IMR-90 (cell line): ENCODE data around the gene TUB. TPM values are rescaled to one million over a fixed set of nuclear protein-coding genes. Genes with fewer than 3 reads are reported as not detected.

ENCODE experiments used
- ATAC-seq: fragments of 200-7000 bp; cut with Tn5 transposase; 2 replicates; pipeline ENCODE4 v1.9.1; 2020; ENCODE audit warnings: low read depth, mild to moderate bottlenecking, moderate library complexity
- BruUV-seq: library from RNA; stranded (reverse); fragments of 400-500 nt; replicated peaks from 2 replicates; lab custom pipeline; 2021; lab: Mats Ljungman, UMichigan
- CTCF ChIA-PET: fragments of 300-600 bp; formaldehyde crosslinking; extraction: SDS; loops from one replicate; lab custom pipeline; 2021; ENCODE audit warnings: antibody characterized with exemption; lab: Yijun Ruan, JAX
- POLR2A ChIA-PET: fragments of 300-600 bp; sonication (Branson Sonifier 250); formaldehyde crosslinking; loops from one replicate; lab custom pipeline; 2022; ENCODE audit warnings: antibody characterized with exemption; ENCODE audit not compliant: unreplicated experiment; lab: Charles Lee
- DNase-seq: peaks from one replicate; pipeline ENCODE4 v3.0.0; 2013
- H2AFZ ChIP-seq: replicated peaks from 2 replicates; pipeline ENCODE3; 2013; ENCODE audit warnings: low read length, mild to moderate bottlenecking; ENCODE audit not compliant: poor library complexity
- H2AK5ac ChIP-seq: 2 replicates; pipeline ENCODE4 v1.6.1; 2013; ENCODE audit warnings: low read depth, low read length, inconsistent platforms
- H2AK9ac ChIP-seq: replicated peaks from 2 replicates; pipeline ENCODE3; 2013; ENCODE audit warnings: mild to moderate bottlenecking, low read depth, low read length, moderate library complexity; ENCODE audit not compliant: poor library complexity
- H2BK120ac ChIP-seq: 2 replicates; pipeline ENCODE4 v1.6.1; 2013; ENCODE audit warnings: low read depth, low read length, inconsistent platforms
- H2BK15ac ChIP-seq: 3 replicates; pipeline ENCODE4 v1.6.1; 2013; ENCODE audit warnings: low read depth, low read length, inconsistent platforms
- H2BK20ac ChIP-seq: 2 replicates; pipeline ENCODE4 v1.6.1; 2013; ENCODE audit warnings: low read depth, mild to moderate bottlenecking, inconsistent platforms, low read length, moderate library complexity
- H2BK5ac ChIP-seq: 2 replicates; pipeline ENCODE4 v1.6.1; 2013; ENCODE audit warnings: mild to moderate bottlenecking, low read depth, low read length, inconsistent platforms; ENCODE audit not compliant: poor library complexity, severe bottlenecking
- H3K14ac ChIP-seq: replicated peaks from 2 replicates; pipeline ENCODE4 v1.6.1; 2013; ENCODE audit warnings: low read depth, low read length, inconsistent platforms
- H3K18ac ChIP-seq: 2 replicates; pipeline ENCODE4 v1.6.1; 2013; ENCODE audit warnings: low read depth, low read length, control low read depth
- H3K23ac ChIP-seq: 2 replicates; pipeline ENCODE4 v1.6.1; 2013; ENCODE audit warnings: low read depth, low read length, inconsistent platforms
- H3K27ac ChIP-seq: 2 replicates; pipeline ENCODE4 v1.5.1; 2013; ENCODE audit warnings: mild to moderate bottlenecking, control low read depth, low read length; ENCODE audit not compliant: insufficient read depth
- H3K27me3 ChIP-seq: 2 replicates; pipeline ENCODE4 v1.6.1; 2013; ENCODE audit warnings: low read length; ENCODE audit not compliant: control insufficient read depth, insufficient read depth
- H3K36me3 ChIP-seq: 2 replicates; pipeline ENCODE4 v1.6.1; 2013; ENCODE audit warnings: low read length, mixed read lengths; ENCODE audit not compliant: control insufficient read depth, insufficient read depth
- H3K4ac ChIP-seq: 2 replicates; pipeline ENCODE4 v1.6.1; 2013; ENCODE audit warnings: low read depth, low read length, inconsistent platforms
- H3K4me1 ChIP-seq: 2 replicates; pipeline ENCODE4 v1.6.1; 2013; ENCODE audit warnings: low read length, mixed read lengths; ENCODE audit not compliant: control insufficient read depth, insufficient read depth
- H3K4me2 ChIP-seq: 2 replicates; pipeline ENCODE4 v1.6.1; 2013; ENCODE audit warnings: low read depth, mild to moderate bottlenecking, control low read depth, low read length, moderate library complexity
- H3K4me3 ChIP-seq: 2 replicates; pipeline ENCODE4 v1.5.1; 2013; ENCODE audit warnings: low read depth, mild to moderate bottlenecking, control low read depth, low read length, moderate library complexity; ENCODE audit not compliant: insufficient read depth
- H3K56ac ChIP-seq: 2 replicates; pipeline ENCODE4 v1.6.1; 2013; ENCODE audit warnings: low read length, inconsistent platforms; ENCODE audit not compliant: insufficient read depth; ENCODE audit errors: extremely low read depth
- H3K79me1 ChIP-seq, 2 experiments: 2 replicates each; pipeline ENCODE4 v1.6.1; 2013; ENCODE audit warnings: low read length in 2 of 2, inconsistent platforms in 1 of 2, low read depth in 1 of 2
- H3K9ac ChIP-seq: 2 replicates; pipeline ENCODE4 v1.6.1; 2013; ENCODE audit warnings: low read depth, low read length, control low read depth
- H3K9me1 ChIP-seq: 2 replicates; pipeline ENCODE4 v1.6.1; 2013; ENCODE audit warnings: low read length, inconsistent platforms; ENCODE audit not compliant: insufficient read depth
- H3K9me3 ChIP-seq: 2 replicates; pipeline ENCODE4 v1.6.1; 2013; ENCODE audit warnings: low read length; ENCODE audit not compliant: control insufficient read depth, insufficient read depth
- H4K20me1 ChIP-seq: 2 replicates; pipeline ENCODE4 v1.6.1; 2013; ENCODE audit warnings: low read length, inconsistent platforms; ENCODE audit not compliant: insufficient read depth
- H4K5ac ChIP-seq: 2 replicates; pipeline ENCODE4 v1.6.1; 2013; ENCODE audit warnings: mild to moderate bottlenecking, low read depth, low read length, control low read depth
- H4K8ac ChIP-seq, 2 experiments: 2 replicates each; pipeline ENCODE4 v1.6.1; 2013; ENCODE audit warnings: low read depth in 2 of 2, low read length in 2 of 2, control low read depth in 1 of 2, inconsistent platforms in 1 of 2
- H4K91ac ChIP-seq: 2 replicates; pipeline ENCODE4 v1.6.1; 2013; ENCODE audit warnings: low read depth, low read length, inconsistent platforms; ENCODE audit not compliant: insufficient read depth
- BHLHE40 ChIP-seq: fragments of 150-350 bp; IDR thresholded peaks from 2 replicates; pipeline ENCODE4 v1.6.1; 2016; ENCODE audit warnings: mild to moderate bottlenecking, low read depth, low read length
- CEBPB ChIP-seq: IDR thresholded peaks from 2 replicates; pipeline ENCODE4 v1.6.1; 2012; ENCODE audit warnings: low read depth, low read length, improper control_type of control experiment
- CHD1 ChIP-seq: IDR thresholded peaks from 2 replicates; pipeline ENCODE4 v1.6.1; 2012; ENCODE audit warnings: low read depth, low read length, improper control_type of control experiment
- FOS ChIP-seq: fragments of 150-350 bp; IDR thresholded peaks from 2 replicates; pipeline ENCODE4 v1.6.1; 2016; ENCODE audit warnings: low read depth, low read length
- MAFK ChIP-seq: IDR thresholded peaks from 2 replicates; pipeline ENCODE4 v1.6.1; 2012; ENCODE audit warnings: low read depth, low read length, improper control_type of control experiment
- MAZ ChIP-seq: IDR thresholded peaks from 2 replicates; pipeline ENCODE4 v1.6.1; 2012; ENCODE audit warnings: low read depth, mild to moderate bottlenecking, low read length, improper control_type of control experiment, moderate library complexity, borderline replicate concordance
- POLR2A ChIP-seq: IDR thresholded peaks from 2 replicates; pipeline ENCODE4 v1.6.1; 2012; ENCODE audit warnings: mild to moderate bottlenecking, low read depth, low read length
- RCOR1 ChIP-seq: IDR thresholded peaks from 2 replicates; pipeline ENCODE4 v1.6.1; 2012; ENCODE audit warnings: mild to moderate bottlenecking, low read length, improper control_type of control experiment; ENCODE audit not compliant: insufficient replicate concordance
- RFX5 ChIP-seq: IDR thresholded peaks from 2 replicates; pipeline ENCODE4 v1.8.0; 2012; ENCODE audit warnings: low read depth, mild to moderate bottlenecking, low read length, moderate library complexity
- SMC3 ChIP-seq: fragments of 150-350 bp; IDR thresholded peaks from 2 replicates; pipeline ENCODE4 v1.6.1; 2016; ENCODE audit warnings: low read depth, mild to moderate bottlenecking, antibody characterized with exemption, low read length, moderate library complexity
- WGBS, 2 experiments: methylation state at CpG; one replicate each; pipeline versions ENCODE4 v1.1.5 to v1.1.7; 2013; ENCODE audit warnings: missing lambda C conversion rate in 2 of 2; ENCODE audit not compliant: insufficient read length in 1 of 2; ENCODE audit errors: extremely low coverage in 2 of 2; 5-methylcytosine and 5-hydroxymethylcytosine counted together
- dilution Hi-C: fragments of 300-500 bp; cut with HindIII; formaldehyde crosslinking; loops from one replicate; pipeline ENCODE4 v1.14.3; 2018; ENCODE audit warnings: low sequenced_read_pairs; ENCODE audit not compliant: unreplicated experiment
- in situ Hi-C: fragments of 300-500 bp; cut with MboI; formaldehyde crosslinking; loops from 3 replicates; pipeline ENCODE4 v1.14.3; 2019; ENCODE audit warnings: low sequenced_read_pairs, inconsistent platforms, mixed read lengths
- intact Hi-C: fragments of 100-400 bp; cut with micrococcal nuclease; formaldehyde crosslinking; loops from 2 replicates; pipeline ENCODE4 v1.10.0; 2022
- polyA plus RNA-seq, 3 experiments: library from polyadenylated mRNA; depleted of rRNA; stranded (reverse); fragments of >200 nt; gene quantifications; 2 replicates each; pipeline ENCODE4 v1.2.3, GENCODE V29; 2012; ENCODE audit warnings: low replicate concordance in 1 of 3
- total RNA-seq: library from RNA; depleted of rRNA; stranded (reverse); fragments of >200 nt; gene quantifications from 2 replicates; pipeline ENCODE4 v1.2.3, GENCODE V29; 2012
- TF ChIP-seq, protein P1 (sequence below): fragments of 150-350 bp; IDR thresholded peaks from 2 replicates; pipeline ENCODE4 v1.6.1; 2016; ENCODE audit warnings: low read depth, mild to moderate bottlenecking, low read length, moderate library complexity, borderline replicate concordance
- TF ChIP-seq, protein P2 (sequence below): conservative IDR thresholded peaks from 2 replicates; pipeline ENCODE4 v1.5.1; 2012; ENCODE audit warnings: mild to moderate bottlenecking, low read depth, low read length, improper control_type of control experiment
- TF ChIP-seq, protein P3 (sequence below): fragments of 150-350 bp; IDR thresholded peaks from 2 replicates; pipeline ENCODE4 v1.6.1; 2017; ENCODE audit warnings: mild to moderate bottlenecking, antibody characterized with exemption, low read length, low read depth

TUB gene
- total and polyA plus RNA-seq, 2 of the 4 experiments (the other 2 are of a cell fraction), result 11.8 to 12.9 TPM

GRCh38 chr11:8097926-8098325 is 16.9 kb downstream of the TUB start:
- no peak for TF ChIP-seq MAZ
- TF ChIP-seq CEBPB, result no peak
- TF ChIP-seq, protein P1, sequence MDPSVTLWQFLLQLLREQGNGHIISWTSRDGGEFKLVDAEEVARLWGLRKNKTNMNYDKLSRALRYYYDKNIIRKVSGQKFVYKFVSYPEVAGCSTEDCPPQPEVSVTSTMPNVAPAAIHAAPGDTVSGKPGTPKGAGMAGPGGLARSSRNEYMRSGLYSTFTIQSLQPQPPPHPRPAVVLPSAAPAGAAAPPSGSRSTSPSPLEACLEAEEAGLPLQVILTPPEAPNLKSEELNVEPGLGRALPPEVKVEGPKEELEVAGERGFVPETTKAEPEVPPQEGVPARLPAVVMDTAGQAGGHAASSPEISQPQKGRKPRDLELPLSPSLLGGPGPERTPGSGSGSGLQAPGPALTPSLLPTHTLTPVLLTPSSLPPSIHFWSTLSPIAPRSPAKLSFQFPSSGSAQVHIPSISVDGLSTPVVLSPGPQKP, result no peak
- no peak for TF ChIP-seq BHLHE40
- TF ChIP-seq SMC3, result no peak
- TF ChIP-seq, protein P2, sequence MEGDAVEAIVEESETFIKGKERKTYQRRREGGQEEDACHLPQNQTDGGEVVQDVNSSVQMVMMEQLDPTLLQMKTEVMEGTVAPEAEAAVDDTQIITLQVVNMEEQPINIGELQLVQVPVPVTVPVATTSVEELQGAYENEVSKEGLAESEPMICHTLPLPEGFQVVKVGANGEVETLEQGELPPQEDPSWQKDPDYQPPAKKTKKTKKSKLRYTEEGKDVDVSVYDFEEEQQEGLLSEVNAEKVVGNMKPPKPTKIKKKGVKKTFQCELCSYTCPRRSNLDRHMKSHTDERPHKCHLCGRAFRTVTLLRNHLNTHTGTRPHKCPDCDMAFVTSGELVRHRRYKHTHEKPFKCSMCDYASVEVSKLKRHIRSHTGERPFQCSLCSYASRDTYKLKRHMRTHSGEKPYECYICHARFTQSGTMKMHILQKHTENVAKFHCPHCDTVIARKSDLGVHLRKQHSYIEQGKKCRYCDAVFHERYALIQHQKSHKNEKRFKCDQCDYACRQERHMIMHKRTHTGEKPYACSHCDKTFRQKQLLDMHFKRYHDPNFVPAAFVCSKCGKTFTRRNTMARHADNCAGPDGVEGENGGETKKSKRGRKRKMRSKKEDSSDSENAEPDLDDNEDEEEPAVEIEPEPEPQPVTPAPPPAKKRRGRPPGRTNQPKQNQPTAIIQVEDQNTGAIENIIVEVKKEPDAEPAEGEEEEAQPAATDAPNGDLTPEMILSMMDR, result no peak
- no peak for TF ChIP-seq RCOR1
- TF ChIP-seq MAFK, result no peak
- TF ChIP-seq, protein P3, sequence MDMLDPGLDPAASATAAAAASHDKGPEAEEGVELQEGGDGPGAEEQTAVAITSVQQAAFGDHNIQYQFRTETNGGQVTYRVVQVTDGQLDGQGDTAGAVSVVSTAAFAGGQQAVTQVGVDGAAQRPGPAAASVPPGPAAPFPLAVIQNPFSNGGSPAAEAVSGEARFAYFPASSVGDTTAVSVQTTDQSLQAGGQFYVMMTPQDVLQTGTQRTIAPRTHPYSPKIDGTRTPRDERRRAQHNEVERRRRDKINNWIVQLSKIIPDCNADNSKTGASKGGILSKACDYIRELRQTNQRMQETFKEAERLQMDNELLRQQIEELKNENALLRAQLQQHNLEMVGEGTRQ, result no peak
- TF ChIP-seq POLR2A, result no peak
- no peak for TF ChIP-seq CHD1
- TF ChIP-seq FOS, result no peak
- no peak for TF ChIP-seq RFX5
- H3K9ac ChIP-seq, result 0 out of 2 replicates have a peak overlapping the region, but pooled peaks have one; percentile 28
- BruUV-seq, result no TSS peak
- no peak overlapping the region for H3K18ac ChIP-seq
- H2BK120ac ChIP-seq, result no peak overlapping the region
- H2BK20ac ChIP-seq, result no peak overlapping the region
- DNase-seq (no peak), ATAC-seq (no peak)
- no peak overlapping the region for H3K4me3 ChIP-seq
- H3K14ac ChIP-seq, result 0 out of 2 replicates have a peak overlapping the region, but pooled peaks have one; percentile 3
- no peaks in the 10 kb centered on the region for H3K9me3 ChIP-seq
- peak overlapping the region; percentile 37 for H2BK5ac ChIP-seq
- H3K4me2 ChIP-seq, result no peak overlapping the region
- no peak overlapping the region for H4K91ac ChIP-seq
- in situ Hi-C loops (loop anchor here (5.0 to 25.0 kb wide), 4 partner anchors 63 to 411 kb away; no protein-coding TSS in a partner anchor), dilution Hi-C loops (no loop called here), intact Hi-C loops (loop anchor here (5.0 to 10.0 kb wide), 3 partner anchors 164 to 423 kb away; partner anchors contain the start of genes CYB5R2 and LMO1)
- no peak overlapping the region for H3K23ac ChIP-seq
- H4K8ac ChIP-seq, result no peak overlapping the region; a peak in 1 of 4 replicates
- peaks cover 2% of the 10 kb centered on the region; the same call in 1 of the 2 replicates for H4K20me1 ChIP-seq
- WGBS, 2 experiments, result 92% methylated on average over 2 of the region's 2 CpGs; no CpG with 5 or more reads in 1 of the 2 experiments
- H3K4ac ChIP-seq, result no peak overlapping the region
- peak overlapping the region; percentile 69 for H2AK9ac ChIP-seq
- H3K56ac ChIP-seq, result no peak overlapping the region
- no peaks in the 10 kb centered on the region for H3K27me3 ChIP-seq
- no peak overlapping the region for H4K5ac ChIP-seq
- no peak overlapping the region for H2AK5ac ChIP-seq
- ChIA-PET CTCF (interaction anchor here (2.2 to 4.1 kb wide), 4 partner anchors 65 to 91 kb away, joined by 10 to 55 read pairs (median 20); no protein-coding TSS in a partner anchor), POLR2A (no interaction called here)
- no peaks in the 10 kb centered on the region for H3K79me1 ChIP-seq
- H3K27ac ChIP-seq, result no peak overlapping the region
- H2BK15ac ChIP-seq, result no peak overlapping the region
- H2AFZ ChIP-seq, result peak overlapping the region; percentile 40
- no peaks in the 10 kb centered on the region for H3K9me1 ChIP-seq
- H3K4me1 ChIP-seq, result peaks cover 9% of the 10 kb centered on the region
- peaks cover 31% of the 10 kb centered on the region for H3K36me3 ChIP-seq
